SIG-M5 (cell line): ENCODE data around the gene IRX6.

Experiments
- DNase-seq: peaks from one replicate; lab custom pipeline; 2025; lab: John Stamatoyannopoulos, UW

The IRX6 gene

DNA sequence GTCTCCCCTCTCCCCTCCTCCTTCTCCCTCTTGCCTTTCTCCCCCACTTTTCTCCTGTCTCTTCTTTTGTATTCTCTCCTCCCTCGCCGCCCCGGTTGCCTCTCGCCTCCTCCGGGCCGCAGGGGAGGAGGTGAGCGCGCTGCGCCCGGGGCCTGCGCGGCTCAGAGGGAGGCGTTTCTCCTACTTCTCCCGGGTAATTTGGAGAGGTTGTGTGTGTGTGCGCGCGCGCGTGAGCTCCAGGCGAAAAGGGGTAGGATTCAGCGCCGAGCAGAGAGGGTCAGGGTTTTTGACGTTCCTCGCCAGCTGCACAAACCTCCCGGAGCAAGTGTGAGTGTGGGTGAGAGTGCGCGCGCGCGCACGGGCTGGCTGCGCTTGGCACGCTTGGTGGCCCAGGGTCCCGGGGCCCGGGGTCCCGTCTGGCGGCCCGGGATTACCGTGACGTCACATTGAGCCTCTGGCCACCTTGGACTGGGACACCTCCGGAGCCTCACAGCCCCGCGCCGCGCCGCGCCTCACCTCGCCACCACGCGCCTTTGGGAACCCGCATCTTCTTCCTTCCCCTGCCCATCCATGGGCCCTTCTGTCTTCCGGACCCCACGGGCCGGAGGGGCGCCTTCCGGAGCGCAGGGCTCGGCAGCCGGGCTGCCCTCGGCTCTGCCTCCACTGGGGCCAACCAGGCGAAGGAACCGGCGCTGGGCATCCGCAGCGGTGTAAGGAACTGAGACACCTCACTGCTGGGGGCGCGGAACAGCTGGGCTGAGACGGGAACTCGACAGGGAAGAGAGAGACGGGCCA is 479 bp downstream of the IRX6 start:
- no peak for DNase-seq

DNA sequence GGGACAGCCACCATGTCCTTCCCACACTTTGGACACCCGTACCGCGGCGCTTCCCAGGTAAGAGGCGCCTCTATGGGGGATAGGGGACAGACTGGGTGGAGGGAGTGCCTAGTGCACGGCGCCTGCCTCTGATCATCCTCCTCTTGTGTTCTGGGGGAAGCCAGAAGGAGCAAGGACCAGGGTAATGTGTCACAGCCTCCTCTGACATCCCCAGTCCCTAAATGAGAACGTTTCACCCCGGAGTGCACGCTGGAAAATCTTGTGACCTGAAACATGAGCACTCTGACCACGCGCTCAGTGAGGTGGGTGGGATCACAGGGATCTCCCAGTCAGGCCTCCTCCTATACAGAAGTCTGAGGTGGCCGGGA is 1.1 kb downstream of the IRX6 start:
- DNase-seq: no peak

DNA sequence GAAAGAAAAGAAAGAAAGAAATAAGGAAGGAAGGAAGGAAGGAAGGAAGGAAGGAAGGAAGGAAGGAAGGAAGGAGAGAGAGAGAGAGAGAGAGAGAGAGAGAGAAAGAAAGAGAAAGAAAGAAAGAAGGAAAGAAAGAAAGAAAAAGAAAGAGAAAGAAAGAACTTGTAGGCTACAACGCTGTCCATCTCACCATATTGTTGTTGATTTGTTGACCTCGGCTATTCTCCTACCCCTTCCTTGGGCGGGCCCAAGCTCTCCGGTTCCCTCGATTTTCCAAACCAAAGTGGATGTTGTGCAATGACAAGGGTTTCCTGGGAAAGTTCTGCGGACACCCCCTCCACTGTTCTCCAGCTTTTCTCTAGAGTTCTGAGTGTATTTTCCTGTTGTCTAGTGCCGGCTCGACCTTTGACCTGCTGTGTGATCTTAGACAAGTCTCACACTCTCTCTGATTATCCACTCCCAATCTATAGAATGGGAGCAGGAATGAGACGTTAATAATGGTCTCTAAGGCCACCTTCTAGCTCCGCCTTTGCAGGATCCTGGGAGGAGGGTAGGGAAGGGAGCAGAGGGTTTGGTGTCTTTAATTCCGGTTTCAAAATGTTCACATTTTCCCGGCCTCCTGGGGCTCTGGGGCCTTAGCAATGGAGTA is 1.6 kb downstream of the IRX6 start:
- DNase-seq: no peak

- no peak for DNase-seq
Observed at GRCh38 chr16:55326261-55327092, 2.5 kb downstream of the IRX6 start.

DNA sequence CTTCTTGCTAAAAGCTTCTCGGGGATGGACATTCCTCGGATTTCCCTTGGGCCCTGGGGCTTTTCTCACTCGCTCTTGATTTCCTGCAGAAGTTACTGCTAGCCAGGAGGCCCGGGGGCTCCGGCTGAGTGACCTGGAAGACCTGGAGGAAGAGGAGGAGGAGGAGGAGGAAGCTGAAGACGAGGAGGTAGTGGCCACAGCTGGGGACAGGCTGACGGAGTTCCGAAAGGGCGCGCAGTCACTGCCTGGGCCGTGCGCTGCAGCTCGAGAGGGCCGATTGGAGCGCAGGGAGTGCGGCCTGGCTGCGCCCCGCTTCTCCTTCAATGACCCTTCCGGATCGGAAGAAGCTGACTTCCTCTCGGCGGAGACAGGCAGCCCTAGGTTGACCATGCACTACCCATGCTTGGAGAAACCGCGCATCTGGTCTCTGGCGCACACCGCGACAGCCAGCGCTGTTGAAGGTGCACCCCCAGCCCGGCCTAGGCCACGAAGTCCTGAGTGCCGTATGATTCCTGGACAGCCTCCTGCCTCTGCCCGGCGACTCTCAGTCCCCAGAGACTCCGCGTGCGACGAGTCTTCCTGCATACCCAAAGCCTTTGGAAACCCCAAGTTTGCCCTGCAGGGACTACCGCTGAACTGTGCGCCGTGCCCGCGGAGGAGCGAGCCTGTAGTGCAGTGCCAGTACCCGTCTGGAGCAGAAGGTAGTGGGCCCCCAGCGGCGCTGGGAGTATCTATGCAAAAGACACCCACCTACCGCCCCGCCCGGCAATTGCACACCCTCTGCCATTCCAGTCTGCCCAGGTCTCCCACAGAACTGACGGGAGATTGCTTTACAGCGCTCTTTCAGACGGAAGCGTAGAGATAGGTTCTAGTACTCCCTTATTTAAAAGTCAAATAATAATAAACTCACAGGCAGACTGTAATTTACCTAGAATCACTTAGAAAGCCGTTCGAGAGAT is 4.9 kb downstream of the IRX6 start:
- no peak for DNase-seq

DNA sequence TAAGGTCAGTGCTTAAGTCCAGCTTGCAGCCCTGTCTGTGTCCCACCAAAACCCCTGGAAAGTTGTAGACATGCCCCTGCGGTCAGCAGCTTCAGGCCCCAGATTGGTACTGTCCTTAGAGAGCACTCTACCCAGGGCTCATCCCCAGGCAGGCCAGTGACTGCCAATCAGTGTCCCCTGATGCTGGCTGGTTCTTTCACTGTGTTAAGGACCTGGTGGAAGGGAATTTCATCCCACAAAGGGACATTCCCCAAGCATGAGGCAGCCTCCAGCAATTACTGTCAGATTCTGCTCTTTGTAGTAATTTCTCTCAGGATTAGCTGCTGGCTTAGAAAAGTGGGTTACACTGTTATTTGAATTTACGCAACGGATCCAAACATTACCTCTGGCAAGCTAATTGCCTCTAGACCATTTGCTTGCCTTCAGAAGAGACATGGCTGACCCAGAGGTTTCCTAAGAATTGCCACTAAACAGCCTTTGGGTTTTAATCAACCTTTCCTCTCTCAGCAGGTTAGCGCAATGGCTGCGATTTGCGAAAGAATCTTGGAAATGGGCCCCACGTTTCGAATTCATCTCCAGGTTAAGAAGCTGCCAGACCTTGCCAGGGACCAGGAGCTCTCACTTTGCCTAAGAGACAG is 5.9 kb downstream of the IRX6 start:
- no peak for DNase-seq

DNA sequence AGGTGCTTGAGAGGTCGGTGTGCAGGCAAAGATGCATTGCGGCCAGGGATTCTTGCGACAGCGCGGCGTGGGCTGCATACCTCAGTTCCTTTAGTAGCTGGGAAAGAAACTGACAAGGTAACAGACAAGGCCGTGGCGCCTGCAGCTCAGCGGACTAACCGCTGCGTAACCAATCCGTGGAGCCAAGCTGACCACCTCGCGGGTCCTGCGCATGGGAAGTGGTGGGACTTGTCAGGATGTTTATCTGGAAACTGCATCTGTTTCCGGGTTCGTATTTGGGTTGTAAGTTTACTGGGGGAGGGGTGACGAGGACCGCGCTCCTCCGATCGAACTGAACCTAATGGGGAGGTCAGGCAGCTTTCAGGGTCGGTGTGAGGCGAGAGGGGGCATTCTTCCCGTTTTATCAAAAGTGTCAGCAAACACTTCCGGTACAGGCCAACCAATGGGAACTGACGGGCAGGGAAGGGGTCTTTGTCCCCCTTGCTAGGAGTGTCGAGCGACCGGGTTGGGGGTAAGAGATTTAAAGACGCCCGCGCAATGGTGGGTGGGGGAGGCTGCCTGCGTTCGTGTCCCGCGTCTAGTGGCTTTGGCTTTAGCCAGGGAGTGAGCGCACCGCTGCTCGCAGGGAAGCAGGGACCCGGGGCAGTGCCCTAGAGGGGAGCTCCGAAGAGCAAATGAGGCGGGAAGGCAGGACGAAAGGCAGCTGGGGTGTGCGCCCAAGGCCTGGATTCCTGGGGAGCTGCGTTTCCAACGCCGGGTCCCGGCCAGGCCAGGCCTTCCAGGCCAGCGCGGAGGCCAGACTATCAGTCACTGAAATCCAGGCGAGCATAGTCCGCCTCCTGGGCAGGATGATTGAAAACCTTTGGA is 7.0 kb downstream of the IRX6 start:
- no peak for DNase-seq

GRCh38 chr16:55331648-55332185 is 7.7 kb downstream of the IRX6 start:
- no peak for DNase-seq

DNA sequence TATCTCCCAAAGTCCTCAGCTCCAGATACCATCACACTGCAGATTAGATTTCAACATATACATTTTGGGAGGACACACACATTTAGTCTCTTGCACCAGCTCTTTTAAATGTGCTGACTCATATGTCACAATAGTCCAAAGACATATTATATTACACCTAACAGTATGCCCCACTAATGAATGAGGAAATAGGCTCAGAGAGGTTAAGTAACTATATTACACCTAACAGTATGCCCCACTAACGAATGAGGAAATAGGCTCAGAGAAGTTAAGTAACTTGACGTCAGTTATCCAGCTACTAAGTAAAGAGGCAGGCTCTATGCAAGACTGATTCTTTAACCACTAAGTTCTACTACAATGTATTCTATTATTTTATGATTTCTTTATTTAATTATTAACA is 9.7 kb downstream of the IRX6 start:
- DNase-seq: peak; percentile 39

DNA sequence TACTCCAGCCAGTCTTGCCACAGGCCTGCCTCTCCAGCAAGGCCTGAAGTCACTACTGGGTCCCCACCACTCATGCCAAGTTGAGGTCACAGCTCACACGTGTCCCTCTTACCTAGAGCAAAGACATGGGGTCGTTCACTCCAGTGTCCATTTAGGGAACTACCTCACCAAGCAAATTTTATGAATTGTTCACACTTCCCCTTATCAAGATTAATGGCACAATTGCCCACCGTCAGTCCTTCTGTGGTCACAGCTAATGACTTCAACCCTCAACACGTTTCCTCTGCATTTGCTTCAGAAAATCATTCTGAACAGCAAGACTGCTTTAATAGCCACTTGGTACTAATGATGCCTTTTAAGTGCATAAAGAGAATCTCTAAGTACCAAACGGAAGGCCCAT is 14.6 kb downstream of the IRX6 start:
- DNase-seq: no peak

DNA sequence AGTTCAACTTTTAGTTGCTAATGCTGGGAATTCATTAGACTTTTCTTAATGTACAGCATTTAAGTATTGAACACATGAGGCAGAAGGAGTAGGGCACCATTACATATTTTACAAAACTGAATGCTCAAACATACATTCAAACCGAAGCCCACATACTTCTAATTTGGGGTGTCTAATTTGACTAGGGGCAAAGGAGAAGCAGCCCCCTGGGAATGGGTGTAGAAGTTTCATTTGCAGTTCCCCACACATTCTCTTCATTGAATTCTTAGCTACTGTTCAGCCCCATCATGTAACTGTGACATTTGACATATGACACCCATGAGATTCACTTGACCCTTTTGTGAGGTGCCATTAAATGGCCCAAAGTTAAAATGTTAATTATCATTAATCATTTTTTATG is 16.4 kb downstream of the IRX6 start:
- no peak for DNase-seq

DNA sequence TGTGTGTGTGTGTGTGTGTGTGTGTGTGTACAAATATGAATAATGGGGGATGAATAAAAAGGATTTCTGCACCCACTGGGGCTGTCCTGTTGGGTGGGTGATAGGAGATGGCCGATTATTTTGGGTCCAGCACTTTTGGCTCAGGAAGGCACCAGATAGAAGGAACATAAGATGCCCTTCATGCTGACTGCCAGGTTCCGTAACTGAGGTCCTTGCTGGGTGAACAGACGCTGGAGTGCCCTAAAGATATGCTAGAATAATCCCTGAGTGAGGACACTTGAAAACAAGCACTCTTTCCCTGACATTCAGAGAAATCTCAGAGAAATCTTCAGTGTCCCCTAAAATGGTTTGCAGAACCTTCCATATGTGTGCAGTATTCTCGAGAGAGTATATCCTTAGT is 17.7 kb downstream of the IRX6 start:
- DNase-seq: no peak

DNA sequence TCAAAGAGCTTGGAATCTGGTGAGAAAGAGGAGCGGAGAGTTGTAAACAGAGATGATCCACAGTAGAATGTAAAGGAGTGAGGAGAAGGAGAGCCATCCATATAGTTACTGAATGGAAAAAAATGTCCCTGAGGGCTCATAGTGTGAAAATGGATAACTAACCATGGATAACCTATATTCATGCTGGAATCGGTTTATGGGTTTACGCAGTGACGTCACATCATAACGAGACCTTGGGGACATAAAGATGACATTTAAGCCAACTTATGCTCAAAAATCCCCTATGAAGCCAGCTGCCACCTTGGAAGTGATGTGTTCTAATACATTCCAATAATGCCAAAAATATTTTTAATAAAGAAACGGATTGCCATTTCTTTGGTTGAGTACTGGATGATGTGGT is 22.5 kb downstream of the IRX6 start:
- DNase-seq: no peak

DNA sequence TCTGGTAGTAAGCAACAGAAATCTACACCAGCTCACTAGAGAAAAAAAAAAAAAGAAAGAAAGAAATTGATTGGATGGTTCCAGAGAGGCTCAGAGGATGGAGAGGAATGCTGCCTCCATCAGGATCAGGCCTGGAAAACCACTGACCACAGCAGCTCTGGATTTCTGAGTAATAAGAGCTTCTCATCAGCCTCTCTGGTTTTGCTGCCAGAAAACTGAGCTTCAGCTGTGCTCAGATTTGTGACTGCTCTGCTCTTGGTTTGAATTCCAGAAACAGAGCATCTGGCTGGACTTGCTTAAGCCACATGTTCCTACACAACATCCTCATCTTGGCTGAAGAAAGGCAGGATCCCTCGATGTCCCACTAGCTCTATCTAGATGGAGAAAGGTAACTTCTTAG is 25.9 kb downstream of the IRX6 start:
- DNase-seq: no peak

DNA sequence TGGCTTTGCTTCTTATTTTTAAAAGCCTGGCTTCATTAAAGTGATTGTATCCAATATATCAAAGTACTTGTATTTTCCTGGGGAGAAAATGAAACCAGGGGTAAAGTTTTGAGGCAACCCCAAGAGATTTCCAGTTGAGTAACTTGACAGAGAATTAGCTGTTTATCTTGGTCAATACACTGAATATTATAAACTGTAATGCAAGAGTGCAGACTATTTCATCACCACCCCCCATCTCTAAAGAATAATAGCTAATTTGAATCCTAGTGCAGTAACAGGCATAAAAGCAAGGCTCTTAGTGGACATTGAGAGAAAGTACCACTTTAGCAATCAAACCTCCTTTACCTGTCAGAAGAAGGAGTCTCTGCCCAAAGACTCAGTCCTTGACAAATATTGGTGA is 27.0 kb downstream of the IRX6 start:
- DNase-seq: no peak

GRCh38 chr16:55351936-55352335 is 27.9 kb downstream of the IRX6 start:
- DNase-seq: no peak

DNA sequence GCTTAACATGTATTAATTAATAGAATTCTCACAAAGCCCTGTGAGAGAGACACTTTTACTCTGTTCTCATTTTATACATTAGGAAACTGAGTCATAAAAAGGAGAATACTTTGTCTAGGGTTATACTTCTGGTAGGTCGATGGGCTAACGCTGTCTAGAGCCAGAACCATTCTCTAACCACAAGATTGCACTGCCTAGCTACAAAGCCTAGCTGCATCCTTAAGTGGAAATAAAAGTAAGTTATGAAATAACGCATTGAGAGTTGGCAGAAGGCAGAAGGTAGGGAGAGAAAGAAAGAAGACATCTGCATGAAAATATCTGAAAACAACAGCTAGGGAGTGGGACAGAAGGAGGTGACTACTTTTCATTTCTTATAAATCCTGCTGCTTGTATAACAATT is 33.2 kb downstream of the IRX6 start:
- no peak for DNase-seq

- no peak for DNase-seq
Observed at GRCh38 chr16:55359946-55360345, 35.9 kb downstream of the IRX6 start.

GRCh38 chr16:55364811-55365210 is 40.8 kb downstream of the IRX6 start:
- no peak for DNase-seq

GRCh38 chr16:55367301-55367811 is 43.4 kb downstream of the IRX6 start:
- no peak for DNase-seq
